Measurements from ENCODE around the gene PCK2. TPM values are rescaled to one million over a fixed set of nuclear protein-coding genes. Genes with fewer than 3 reads are reported as not detected.
A peak's percentile ranks its signal among the peaks of the same experiment; 100 is the strongest.

PCK2 gene
- total and polyA plus RNA-seq, 2 of the 13 experiments (the other 11 are each of a cell fraction or from before 2014, with no cell fraction given): 129 to 272 TPM

DNA sequence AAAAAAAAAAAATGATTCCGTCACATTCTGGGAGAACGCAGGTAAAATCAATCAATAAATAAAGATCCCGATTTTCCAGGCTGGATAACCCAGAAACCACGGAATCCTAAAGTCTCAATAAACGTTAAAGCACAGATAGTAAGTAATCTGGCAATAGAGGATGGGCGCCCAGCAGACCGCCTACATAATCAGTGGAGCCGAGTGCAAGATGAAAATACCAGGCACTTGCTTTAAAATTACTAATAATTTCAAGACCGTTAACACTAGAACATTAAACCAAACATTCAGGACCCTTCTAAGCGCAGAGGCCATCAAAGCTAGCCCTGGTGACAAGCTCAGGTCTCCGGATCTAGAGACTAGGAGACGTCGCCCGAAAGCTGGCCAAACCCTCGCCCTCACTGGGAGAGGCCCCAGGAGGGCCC, 19.3 kb downstream of the PCK2 start (continued):
- TF ChIP-seq, protein P1, sequence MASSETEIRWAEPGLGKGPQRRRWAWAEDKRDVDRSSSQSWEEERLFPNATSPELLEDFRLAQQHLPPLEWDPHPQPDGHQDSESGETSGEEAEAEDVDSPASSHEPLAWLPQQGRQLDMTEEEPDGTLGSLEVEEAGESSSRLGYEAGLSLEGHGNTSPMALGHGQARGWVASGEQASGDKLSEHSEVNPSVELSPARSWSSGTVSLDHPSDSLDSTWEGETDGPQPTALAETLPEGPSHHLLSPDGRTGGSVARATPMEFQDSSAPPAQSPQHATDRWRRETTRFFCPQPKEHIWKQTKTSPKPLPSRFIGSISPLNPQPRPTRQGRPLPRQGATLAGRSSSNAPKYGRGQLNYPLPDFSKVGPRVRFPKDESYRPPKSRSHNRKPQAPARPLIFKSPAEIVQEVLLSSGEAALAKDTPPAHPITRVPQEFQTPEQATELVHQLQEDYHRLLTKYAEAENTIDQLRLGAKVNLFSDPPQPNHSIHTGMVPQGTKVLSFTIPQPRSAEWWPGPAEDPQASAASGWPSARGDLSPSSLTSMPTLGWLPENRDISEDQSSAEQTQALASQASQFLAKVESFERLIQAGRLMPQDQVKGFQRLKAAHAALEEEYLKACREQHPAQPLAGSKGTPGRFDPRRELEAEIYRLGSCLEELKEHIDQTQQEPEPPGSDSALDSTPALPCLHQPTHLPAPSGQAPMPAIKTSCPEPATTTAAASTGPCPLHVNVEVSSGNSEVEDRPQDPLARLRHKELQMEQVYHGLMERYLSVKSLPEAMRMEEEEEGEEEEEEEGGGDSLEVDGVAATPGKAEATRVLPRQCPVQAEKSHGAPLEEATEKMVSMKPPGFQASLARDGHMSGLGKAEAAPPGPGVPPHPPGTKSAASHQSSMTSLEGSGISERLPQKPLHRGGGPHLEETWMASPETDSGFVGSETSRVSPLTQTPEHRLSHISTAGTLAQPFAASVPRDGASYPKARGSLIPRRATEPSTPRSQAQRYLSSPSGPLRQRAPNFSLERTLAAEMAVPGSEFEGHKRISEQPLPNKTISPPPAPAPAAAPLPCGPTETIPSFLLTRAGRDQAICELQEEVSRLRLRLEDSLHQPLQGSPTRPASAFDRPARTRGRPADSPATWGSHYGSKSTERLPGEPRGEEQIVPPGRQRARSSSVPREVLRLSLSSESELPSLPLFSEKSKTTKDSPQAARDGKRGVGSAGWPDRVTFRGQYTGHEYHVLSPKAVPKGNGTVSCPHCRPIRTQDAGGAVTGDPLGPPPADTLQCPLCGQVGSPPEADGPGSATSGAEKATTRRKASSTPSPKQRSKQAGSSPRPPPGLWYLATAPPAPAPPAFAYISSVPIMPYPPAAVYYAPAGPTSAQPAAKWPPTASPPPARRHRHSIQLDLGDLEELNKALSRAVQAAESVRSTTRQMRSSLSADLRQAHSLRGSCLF (CRISPR knock-in tag; IDR thresholded peaks at IDR 0.05; ENCODE audit: borderline replicate concordance): 0 out of 2 replicates have a peak, but pooled peaks have one; percentile 83
- peak; percentile 91; the same call in 1 of the 2 replicates for TF ChIP-seq TEF (CRISPR knock-in tag; IDR thresholded peaks at IDR 0.05)
- TF ChIP-seq, protein P2, sequence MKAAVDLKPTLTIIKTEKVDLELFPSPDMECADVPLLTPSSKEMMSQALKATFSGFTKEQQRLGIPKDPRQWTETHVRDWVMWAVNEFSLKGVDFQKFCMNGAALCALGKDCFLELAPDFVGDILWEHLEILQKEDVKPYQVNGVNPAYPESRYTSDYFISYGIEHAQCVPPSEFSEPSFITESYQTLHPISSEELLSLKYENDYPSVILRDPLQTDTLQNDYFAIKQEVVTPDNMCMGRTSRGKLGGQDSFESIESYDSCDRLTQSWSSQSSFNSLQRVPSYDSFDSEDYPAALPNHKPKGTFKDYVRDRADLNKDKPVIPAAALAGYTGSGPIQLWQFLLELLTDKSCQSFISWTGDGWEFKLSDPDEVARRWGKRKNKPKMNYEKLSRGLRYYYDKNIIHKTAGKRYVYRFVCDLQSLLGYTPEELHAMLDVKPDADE (CRISPR knock-in tag; IDR thresholded peaks at IDR 0.05): no peak
- no peak for TF ChIP-seq BORCS8-MEF2B (CRISPR knock-in tag; IDR thresholded peaks at IDR 0.05)
- peak; percentile 52; the same call in 1 of the 2 replicates for TF ChIP-seq ZNF17 (CRISPR knock-in tag; IDR thresholded peaks at IDR 0.05)
- TF ChIP-seq, protein P3, sequence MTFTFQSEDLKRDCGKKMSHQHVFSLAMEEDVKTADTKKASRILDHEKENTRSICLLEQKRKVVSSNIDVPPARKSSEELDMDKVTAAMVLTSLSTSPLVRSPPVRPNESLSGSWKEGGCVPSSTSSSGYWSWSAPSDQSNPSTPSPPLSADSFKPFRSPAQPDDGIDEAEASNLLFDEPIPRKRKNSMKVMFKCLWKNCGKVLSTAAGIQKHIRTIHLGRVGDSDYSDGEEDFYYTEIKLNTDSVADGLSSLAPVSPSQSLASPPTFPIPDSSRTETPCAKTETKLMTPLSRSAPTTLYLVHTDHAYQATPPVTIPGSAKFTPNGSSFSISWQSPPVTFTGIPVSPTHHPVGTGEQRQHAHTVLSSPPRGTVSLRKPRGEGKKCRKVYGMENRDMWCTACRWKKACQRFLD (CRISPR knock-in tag; IDR thresholded peaks at IDR 0.05; ENCODE audit: borderline replicate concordance): no peak
- TF ChIP-seq ZNF670 (CRISPR knock-in tag; IDR thresholded peaks at IDR 0.05; ENCODE audit: borderline replicate concordance): no peak
- TF ChIP-seq, protein P4, sequence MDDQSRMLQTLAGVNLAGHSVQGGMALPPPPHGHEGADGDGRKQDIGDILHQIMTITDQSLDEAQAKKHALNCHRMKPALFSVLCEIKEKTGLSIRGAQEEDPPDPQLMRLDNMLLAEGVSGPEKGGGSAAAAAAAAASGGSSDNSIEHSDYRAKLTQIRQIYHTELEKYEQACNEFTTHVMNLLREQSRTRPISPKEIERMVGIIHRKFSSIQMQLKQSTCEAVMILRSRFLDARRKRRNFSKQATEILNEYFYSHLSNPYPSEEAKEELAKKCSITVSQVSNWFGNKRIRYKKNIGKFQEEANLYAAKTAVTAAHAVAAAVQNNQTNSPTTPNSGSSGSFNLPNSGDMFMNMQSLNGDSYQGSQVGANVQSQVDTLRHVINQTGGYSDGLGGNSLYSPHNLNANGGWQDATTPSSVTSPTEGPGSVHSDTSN (CRISPR knock-in tag; IDR thresholded peaks at IDR 0.05; ENCODE audit: borderline replicate concordance): peak; percentile 94; the same call in 1 of the 2 replicates
- no peak for TF ChIP-seq YEATS4 (CRISPR knock-in tag; IDR thresholded peaks at IDR 0.05; ENCODE audit: borderline replicate concordance)
- no peak for TF ChIP-seq BATF2 (CRISPR knock-in tag; IDR thresholded peaks at IDR 0.05)
- TF ChIP-seq, protein P5, sequence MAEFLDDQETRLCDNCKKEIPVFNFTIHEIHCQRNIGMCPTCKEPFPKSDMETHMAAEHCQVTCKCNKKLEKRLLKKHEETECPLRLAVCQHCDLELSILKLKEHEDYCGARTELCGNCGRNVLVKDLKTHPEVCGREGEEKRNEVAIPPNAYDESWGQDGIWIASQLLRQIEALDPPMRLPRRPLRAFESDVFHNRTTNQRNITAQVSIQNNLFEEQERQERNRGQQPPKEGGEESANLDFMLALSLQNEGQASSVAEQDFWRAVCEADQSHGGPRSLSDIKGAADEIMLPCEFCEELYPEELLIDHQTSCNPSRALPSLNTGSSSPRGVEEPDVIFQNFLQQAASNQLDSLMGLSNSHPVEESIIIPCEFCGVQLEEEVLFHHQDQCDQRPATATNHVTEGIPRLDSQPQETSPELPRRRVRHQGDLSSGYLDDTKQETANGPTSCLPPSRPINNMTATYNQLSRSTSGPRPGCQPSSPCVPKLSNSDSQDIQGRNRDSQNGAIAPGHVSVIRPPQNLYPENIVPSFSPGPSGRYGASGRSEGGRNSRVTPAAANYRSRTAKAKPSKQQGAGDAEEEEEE (CRISPR knock-in tag; IDR thresholded peaks at IDR 0.05; ENCODE audit: borderline replicate concordance): no peak
